Kidney epithelial cell (primary cell): ENCODE data around the gene NPLOC4. TPM values are rescaled to one million over a fixed set of nuclear protein-coding genes. Genes with fewer than 3 reads are reported as not detected.

Source experiments
- DNase-seq: peaks from one replicate; pipeline ENCODE4 v3.0.0-alpha.2; 2010; ENCODE audit warnings: low read depth
- H3K27me3 ChIP-seq: 2 replicates; pipeline ENCODE4 v1.6.0; 2011; ENCODE audit warnings: low read length; ENCODE audit not compliant: control insufficient read depth, insufficient read depth
- H3K36me3 ChIP-seq: 2 replicates; pipeline ENCODE4 v1.5.1; 2011; ENCODE audit warnings: low read length; ENCODE audit not compliant: control insufficient read depth, insufficient read depth
- H3K4me3 ChIP-seq: 2 replicates; pipeline ENCODE4 v1.5.1; 2011; ENCODE audit warnings: low read depth, mild to moderate bottlenecking, control low read depth, low read length
- total RNA-seq: library from RNA; depleted of rRNA; stranded (reverse); fragments of >200 nt; gene quantifications from 2 replicates; pipeline ENCODE4 v1.2.3, GENCODE V29; 2015
- TF ChIP-seq, protein P1 (sequence below): IDR thresholded peaks from 2 replicates; pipeline ENCODE4 v1.5.1; 2011; ENCODE audit warnings: mild to moderate bottlenecking, moderate library complexity, low read length, control low read depth, inconsistent platforms; ENCODE audit not compliant: insufficient read depth, poor library complexity, severe bottlenecking

The NPLOC4 gene
- total RNA-seq, 1 donor from 2014 or later: 61.4 TPM

DNA sequence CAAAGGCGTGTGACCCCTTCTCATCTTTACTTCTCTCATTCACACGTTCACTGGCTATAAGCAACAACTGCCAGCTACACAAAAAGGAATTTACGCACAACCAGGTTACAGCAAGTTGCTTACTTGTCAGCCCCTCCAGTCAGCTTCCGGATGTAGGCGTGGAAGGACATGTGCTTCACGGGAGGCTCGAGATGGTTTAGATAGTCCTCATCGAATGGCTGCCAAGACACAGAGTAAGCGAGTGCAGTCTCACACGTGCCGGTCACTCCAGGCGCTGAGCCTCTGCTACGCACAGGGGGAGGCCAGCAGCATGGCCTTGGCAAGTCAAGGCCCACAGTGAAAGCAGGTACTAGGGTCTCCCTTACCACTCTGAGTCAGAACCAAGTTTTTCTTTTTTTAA lies 28.3 kb downstream of the NPLOC4 start:
- Histone ChIP-seq H3K27me3 (no peaks in the 10 kb centered on the region), H3K36me3 (peaks cover 6% of the 10 kb centered on the region), H3K4me3 (no peak overlapping the region)
- TF ChIP-seq, protein P1, sequence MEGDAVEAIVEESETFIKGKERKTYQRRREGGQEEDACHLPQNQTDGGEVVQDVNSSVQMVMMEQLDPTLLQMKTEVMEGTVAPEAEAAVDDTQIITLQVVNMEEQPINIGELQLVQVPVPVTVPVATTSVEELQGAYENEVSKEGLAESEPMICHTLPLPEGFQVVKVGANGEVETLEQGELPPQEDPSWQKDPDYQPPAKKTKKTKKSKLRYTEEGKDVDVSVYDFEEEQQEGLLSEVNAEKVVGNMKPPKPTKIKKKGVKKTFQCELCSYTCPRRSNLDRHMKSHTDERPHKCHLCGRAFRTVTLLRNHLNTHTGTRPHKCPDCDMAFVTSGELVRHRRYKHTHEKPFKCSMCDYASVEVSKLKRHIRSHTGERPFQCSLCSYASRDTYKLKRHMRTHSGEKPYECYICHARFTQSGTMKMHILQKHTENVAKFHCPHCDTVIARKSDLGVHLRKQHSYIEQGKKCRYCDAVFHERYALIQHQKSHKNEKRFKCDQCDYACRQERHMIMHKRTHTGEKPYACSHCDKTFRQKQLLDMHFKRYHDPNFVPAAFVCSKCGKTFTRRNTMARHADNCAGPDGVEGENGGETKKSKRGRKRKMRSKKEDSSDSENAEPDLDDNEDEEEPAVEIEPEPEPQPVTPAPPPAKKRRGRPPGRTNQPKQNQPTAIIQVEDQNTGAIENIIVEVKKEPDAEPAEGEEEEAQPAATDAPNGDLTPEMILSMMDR: no peak
- DNase-seq: no peak

DNA sequence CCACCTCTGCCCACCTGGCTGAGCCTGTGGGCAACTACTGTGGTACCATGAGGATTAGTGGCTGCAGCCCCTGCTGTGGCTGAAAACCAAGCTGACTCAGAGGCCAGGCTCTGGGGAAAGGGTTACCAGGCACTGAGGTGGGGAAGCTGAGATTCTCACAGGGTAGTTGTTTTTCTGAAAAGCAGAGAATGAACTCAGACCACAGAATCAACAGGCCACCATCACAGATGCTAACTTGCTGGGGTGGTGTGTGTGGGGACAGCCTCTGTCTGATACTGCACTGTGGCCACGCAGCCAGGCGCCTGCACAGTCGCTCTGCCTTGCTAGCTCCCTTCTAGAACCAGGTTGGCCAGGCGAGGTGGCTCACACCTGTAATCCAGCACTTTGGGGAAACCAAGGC lies 28.8 kb downstream of the NPLOC4 start:
- DNase-seq: no peak
- H3K4me3 ChIP-seq: no peak overlapping the region
- H3K27me3 ChIP-seq: no peaks in the 10 kb centered on the region
- TF ChIP-seq, protein P1: no peak
- H3K36me3 ChIP-seq: peaks cover 6% of the 10 kb centered on the region

DNA sequence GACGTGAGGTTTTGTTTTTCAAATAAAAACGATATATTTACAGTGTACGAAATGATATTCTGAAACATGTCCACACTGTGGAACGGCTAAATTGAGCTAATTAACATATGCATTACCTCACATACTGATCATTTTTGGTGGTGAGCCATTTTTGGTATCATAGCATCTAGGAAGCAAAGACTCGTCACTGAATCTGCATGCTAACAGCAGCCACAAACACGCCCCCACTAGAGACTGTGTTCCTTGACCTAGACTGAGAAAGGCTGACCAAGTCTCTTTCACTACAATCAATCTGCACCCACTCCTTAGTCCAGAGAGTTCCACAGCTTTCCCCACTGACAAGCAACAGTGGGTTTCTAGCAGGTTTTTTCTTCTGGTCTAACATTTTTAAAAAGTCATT lies 29.5 kb downstream of the NPLOC4 start:
- H3K4me3 ChIP-seq: no peak overlapping the region
- H3K36me3 ChIP-seq: peaks cover 3% of the 10 kb centered on the region
- H3K27me3 ChIP-seq: no peaks in the 10 kb centered on the region
- TF ChIP-seq, protein P1: no peak
- DNase-seq: no peak

DNA sequence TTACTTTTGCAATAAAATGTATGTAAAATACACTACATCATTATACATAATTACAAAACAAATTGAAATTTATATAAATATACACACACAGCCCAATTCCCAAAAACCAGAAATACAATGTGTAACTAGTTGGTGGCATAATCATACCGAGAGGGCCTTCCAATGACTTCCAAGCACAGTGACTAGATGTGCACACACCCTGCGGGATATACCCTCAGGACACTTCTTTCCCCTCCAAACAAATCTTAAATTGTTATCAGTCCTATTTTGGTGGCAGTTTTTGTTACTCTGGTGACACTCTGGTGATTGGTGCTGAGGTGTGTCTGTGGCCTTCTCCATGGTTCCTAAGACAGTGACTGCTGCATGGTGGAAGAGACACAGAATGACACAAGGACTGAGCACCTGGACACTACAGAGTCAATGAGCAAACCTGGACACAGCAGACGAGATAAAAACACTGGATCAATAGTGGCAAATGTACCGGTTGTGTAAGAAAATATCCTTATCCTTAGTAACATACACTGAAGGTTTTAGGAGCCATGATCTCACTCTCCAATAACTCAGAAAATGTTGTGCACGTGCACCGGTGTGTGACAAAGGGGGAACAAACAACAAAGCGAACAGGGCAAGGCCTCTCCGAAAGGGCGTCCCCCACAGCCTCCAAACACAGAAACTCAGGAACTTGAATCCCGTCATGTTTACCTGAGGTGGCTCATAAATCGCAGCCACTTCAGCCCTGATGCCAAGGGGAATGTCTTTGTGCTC lies 32.9 kb downstream of the NPLOC4 start:
- TF ChIP-seq, protein P1: no peak
- H3K36me3 ChIP-seq: peaks cover 3% of the 10 kb centered on the region
- no peak for DNase-seq

DNA sequence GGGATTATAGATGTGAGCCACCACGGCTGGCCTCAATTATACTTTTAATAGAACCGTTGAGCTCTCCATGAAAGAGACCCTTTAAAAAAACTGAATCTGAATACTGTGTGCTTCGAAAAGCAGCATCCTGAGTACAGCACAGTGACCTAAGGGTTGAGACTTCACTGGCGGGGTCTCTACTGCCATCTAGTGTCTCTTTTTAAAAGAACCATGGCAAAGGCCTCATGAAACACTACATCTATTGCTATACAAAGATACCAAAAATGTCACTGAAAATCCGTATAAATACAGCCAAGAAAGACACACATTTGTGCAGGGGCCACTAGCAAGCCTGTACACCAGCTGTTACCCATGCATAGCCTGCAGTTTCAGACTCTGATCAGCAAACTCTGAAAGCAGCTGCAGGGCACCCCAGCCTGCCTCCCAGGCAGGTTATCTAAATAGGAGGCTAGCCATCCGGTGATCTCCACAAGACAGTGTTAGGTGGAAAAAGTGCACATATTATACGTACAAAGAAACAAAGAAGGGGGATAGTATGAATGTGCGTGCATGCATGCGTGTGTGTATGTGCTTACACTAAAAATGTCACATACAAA lies 35.3 kb downstream of the NPLOC4 start:
- DNase-seq: no peak
- TF ChIP-seq, protein P1: peak; percentile 62
- Histone ChIP-seq H3K4me3 (no peak overlapping the region), H3K36me3 (peaks cover 6% of the 10 kb centered on the region), H3K27me3 (no peaks in the 10 kb centered on the region)

More for the DNA sequence above, 32.9 kb downstream of the NPLOC4 start:
- Histone ChIP-seq H3K27me3 (no peaks in the 10 kb centered on the region), H3K4me3 (no peak overlapping the region)
